ENCODE results near the gene F12.
"Not testable (repeated sequence)": the region's sequence is repeated elsewhere in the genome, so short reads cannot be mapped to it uniquely, and the experiment has no call there.

Gene F12

GRCh38 chr5:177432839-177433657, 23.7 kb upstream of the F12 start:
- DNase-seq (ENCODE audit: low read depth in 1 of 2, low spot score in 1 of 2): no peak

GRCh38 chr5:177432143-177432838, 22.9 kb upstream of the F12 start:
- no peak for DNase-seq (ENCODE audit: low read depth in 1 of 2, low spot score in 1 of 2)

GRCh38 chr5:177431317-177432142, 22.2 kb upstream of the F12 start:
- DNase-seq (ENCODE audit: low read depth in 1 of 2, low spot score in 1 of 2): peak in 1 of 2 donors; percentile 59

GRCh38 chr5:177430972-177431316, 21.6 kb upstream of the F12 start:
- DNase-seq (ENCODE audit: low read depth in 1 of 2, low spot score in 1 of 2): no peak

- DNase-seq (ENCODE audit: low read depth in 1 of 2, low spot score in 1 of 2): no peak
Observed at GRCh38 chr5:177430140-177430951, 21.0 kb upstream of the F12 start.

- DNase-seq (ENCODE audit: low read depth in 1 of 2, low spot score in 1 of 2): peak; percentile 63 to 84
Observed at GRCh38 chr5:177429248-177430040, 20.1 kb upstream of the F12 start.

GRCh38 chr5:177428574-177429217, 19.3 kb upstream of the F12 start:
- no peak for DNase-seq (ENCODE audit: low read depth in 1 of 2, low spot score in 1 of 2)

GRCh38 chr5:177427919-177428573, 18.7 kb upstream of the F12 start:
- no peak for DNase-seq (ENCODE audit: low read depth in 1 of 2, low spot score in 1 of 2)

- no peak for DNase-seq (ENCODE audit: low read depth in 1 of 2, low spot score in 1 of 2)
Observed at GRCh38 chr5:177427211-177427822, 18.0 kb upstream of the F12 start.

GRCh38 chr5:177426566-177427210, 17.3 kb upstream of the F12 start, which contains the start of gene GRK6:
TSS of gene GRK6 (plus strand) at chr5:177426676. CDS start at chr5:177426846, 170 bp downstream.
- peak in 1 of 2 donors; percentile 52 for DNase-seq (ENCODE audit: low read depth in 1 of 2, low spot score in 1 of 2)

- DNase-seq (ENCODE audit: low read depth in 1 of 2, low spot score in 1 of 2): peak; percentile 95 to 100
Observed at GRCh38 chr5:177425801-177426565, 16.6 kb upstream of the F12 start.

- DNase-seq (ENCODE audit: low read depth in 1 of 2, low spot score in 1 of 2): no peak
Observed at GRCh38 chr5:177425196-177425800, 15.9 kb upstream of the F12 start.

GRCh38 chr5:177423671-177424070, 14.3 kb upstream of the F12 start:
- no peak for DNase-seq (ENCODE audit: low read depth in 1 of 2, low spot score in 1 of 2)

GRCh38 chr5:177421062-177421798, 11.9 kb upstream of the F12 start:
- DNase-seq (ENCODE audit: low read depth in 1 of 2, low spot score in 1 of 2): no peak

GRCh38 chr5:177420472-177420871, 11.1 kb upstream of the F12 start:
- not testable (repeated sequence) for DNase-seq (ENCODE audit: low read depth in 1 of 2, low spot score in 1 of 2)

GRCh38 chr5:177419046-177419445, 9.7 kb upstream of the F12 start:
- no peak for DNase-seq (ENCODE audit: low read depth in 1 of 2, low spot score in 1 of 2)

Data from activated CD4-positive, alpha-beta T cell treated with anti-CD3 and anti-CD28 coated beads, Interleukin-2, amount 50 U/mL, for 24 hours (primary cell).